SHP77 (cell line): Measurements from ENCODE around the gene FAM236C.
"Not testable (repeated sequence)": the region's sequence is repeated elsewhere in the genome, so short reads cannot be mapped to it uniquely, and the experiment has no call there.

Experiments used
- DNase-seq, 2 experiments: peaks; one replicate each; lab custom pipeline; 2025; lab: John Stamatoyannopoulos, UW

The FAM236C gene

DNA sequence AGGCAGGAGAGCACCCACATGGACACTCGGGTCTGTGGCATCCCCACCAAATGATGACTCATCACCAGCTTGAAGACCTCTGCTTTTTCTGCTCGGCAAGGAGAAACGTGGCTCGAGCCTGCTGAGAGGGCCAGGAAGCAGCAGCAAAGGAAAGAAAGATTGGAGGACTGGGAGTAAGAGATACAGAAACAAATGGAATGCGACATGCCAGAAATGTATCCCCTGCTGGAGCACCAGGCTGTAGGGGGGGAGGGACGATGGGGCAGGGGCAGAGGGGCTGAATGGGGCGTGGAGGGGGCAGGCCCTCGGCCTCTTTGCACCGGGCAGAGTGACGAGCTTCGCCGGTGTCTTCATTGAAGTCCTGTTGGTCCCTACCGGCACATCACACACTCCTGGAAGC, at the start of gene FAM236C:
TSS of gene FAM236C (plus strand) at position 301 of the 400 bp plus-strand sequence. CDS start 100 bp downstream, outside the sequence.
- not testable (repeated sequence) for DNase-seq

DNA sequence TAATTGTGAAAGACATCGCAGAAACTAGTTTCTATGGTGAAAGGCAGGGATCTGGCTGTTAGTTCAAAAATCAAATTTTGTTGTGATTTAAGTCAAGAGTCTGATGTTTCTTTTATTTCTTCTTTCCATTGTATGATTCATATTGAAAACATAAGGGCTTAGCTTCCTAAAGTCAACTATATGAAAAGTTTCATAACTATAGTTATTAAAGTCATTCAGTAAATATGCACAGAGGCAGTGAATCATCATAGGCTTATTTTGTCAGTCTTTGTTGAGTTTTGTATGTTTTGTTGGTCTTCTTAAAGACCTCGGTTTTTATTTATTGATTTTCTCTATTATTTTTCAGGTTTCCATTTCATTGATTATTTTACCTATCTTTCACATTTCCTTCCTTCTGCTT, 29.5 kb upstream of the FAM236C start:
- not testable (repeated sequence) for DNase-seq

DNA sequence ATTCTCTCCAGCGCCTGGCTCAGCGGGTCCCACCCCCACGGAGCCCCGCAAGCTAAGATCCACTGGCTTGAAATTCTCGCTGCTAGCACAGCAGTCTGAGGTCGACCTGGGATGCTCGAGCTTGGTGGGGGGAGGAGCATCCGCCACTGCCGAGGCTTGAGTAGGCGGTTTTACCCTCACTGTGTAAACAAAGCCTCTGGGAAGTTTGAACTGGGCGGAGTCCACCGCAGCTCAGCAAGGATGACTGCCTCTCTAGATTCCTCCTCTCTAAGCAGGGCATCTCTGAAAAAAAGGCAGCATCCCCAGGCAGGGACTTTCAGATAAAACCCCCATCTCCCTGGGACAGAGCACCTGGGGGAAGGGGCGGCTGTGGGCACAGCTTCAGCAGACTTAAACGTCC, 22.7 kb upstream of the FAM236C start:
- not testable (repeated sequence) for DNase-seq

DNA sequence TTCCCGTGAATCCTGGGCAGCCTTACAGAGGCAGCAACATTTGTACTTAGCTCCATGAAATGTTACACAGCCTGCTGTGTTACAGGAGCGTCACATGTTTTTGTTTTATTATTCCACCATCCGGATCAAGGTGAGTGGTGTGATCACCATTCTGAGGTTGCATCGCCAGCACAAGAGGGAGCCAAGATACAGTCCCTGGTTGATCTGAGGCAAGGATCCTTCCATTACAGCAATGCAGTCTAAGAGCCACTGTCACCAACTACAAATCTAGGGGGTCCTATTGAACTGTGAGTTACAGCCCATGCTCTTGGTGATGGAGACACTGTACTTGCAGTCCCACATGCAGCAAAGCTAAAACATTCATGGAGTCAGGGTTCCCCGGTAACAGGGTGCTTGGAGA, 3.7 kb downstream of the FAM236C start:
- not testable (repeated sequence) for DNase-seq

DNA sequence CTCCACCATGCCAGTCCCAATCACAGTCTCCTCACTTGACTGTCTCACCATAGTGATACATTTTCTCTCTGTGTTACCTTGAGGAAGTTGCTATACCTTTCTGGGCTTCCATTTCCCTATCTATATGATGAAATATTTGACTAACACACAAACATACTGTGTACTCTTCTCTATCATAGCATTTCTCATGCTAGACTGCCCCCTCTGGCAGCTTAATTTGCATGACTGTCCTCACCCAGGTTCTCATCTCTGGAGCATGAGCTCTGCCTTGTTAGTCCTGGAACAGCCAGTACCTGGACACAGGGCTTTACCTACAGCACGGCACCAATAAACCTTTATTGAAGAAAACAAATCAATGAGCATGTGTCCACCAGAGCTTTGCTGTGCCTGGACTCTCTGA, 19.9 kb downstream of the FAM236C start:
- not testable (repeated sequence) for DNase-seq

DNA sequence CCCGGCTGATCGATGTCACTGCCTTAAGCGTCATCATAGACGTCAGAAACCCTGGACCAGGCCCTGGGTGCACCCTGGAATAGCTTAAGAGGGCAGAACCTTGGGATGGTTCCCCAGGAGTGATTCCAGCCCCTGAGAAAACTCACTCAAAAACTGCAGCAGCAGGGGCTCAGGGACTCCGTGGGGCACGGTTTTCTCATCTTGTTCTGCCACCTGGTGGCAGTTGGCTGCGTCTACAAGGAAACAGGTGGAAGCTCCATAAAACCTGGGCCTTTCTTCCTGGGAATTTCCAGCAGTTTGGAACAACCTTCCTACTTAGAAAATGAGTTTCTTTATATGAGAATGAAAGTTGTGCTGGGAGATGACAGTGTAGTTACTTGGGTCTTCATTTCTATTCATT, 24.0 kb downstream of the FAM236C start:
- DNase-seq: not testable (repeated sequence)

DNA sequence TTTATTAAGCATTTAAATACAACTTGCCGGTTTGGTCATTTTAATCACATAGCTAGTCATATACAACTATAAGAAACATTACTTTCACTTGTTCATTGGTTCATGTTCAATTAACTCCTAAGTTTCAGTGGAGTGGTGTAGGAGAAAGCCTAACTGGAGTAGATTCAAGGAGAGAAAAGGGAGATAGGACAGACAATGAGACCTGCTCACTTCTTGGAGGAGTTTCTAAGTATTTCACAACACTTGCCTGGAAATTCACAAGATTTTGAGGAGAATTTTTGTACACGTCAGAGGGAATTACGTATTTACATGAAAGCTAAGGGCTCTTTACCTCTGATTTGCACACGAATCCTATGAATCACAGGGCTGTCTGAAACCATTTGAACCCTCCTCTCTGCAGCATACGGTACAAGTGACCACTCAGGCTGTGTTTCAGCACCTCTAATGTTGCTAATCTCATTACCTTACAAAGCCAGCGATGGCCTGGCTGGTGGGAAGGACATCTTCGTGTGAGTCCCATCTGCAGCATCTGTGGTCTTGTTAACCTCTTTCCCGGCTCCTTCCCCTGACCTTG, 24.6 kb downstream of the FAM236C start:
- not testable (repeated sequence) for DNase-seq

DNA sequence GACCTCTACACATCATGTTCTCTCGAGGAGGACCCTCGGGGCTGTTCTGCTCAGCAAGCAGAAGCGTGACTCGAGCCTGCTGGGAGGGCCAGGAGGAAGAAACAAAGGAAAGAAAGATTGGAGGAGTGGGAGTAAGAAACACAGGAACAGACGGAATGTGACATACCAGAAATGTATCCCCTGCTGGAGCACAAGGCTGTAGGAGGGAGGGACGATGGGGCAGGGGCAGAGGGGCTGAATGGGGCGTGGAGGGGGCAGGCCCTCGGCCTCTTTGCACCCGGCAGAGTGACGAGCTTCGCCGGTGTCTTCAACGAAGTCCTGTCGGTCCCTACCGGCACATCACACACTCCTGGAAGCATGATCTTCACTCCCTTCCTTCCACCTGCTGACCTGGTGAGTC, 25.5 kb downstream of the FAM236C start, which contains the start of gene FAM236A:
TSS of gene FAM236A (plus strand) at position 301 of the 400 bp plus-strand sequence. CDS start at position 358, 57 bp downstream.
- DNase-seq: not testable (repeated sequence)

DNA sequence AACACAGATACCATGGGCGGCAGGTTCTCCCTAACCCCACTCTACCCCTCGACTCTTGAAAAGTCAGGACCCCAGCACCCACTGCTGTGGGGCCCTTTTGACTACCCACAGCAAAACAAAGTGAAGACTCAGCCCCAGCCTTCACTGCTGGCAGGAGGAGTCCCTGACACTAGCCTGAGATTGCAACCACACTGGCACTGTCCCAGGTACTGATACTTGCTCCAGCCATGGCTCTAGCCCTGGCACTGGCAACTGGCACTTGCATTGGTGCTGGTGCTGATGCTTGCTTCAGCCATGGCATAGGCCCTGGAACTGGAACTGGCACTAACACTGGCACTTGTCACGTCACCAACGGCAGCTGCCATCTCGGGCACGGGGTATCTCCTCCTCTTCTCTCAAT, 29.9 kb downstream of the FAM236C start:
- not testable (repeated sequence) for DNase-seq

DNA sequence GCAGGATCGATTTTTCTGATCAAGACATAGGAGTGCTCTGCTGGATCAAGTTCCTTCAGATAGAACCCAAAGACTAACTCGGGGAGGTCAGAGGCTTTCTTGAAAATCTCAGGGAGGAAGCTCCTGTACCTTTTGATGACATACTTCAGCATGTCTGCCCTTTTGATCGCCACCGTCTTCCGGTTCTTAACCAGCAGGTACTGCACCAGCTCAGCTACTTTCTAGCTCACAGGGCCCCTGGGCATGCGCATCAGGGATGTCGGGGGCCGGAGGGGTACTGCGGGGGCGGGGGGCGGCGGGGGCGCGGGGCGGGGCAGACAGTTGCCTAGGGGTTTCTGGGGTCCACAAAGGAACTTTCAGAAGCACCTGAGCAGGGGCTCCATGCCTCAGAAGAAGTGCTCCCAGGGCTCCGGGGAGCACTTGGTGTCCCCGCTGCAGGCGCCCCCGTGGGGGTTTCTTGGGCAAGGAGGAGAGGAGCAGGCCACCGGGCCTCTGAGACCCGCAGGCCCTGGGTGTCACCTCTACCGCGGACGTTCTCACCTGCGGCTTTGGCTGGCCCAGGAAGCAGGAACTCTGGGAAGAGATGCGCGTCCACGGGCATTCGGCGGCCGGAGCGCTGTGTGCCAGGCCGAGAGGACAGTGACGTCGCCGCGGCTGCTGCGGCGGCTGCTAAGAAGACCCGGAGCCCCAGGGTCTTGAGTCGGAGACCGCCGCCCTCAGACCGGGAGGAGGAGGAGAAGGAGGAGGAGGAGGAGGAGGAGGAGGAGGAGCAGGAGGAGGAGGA, 30.8 kb downstream of the FAM236C start:
- DNase-seq: not testable (repeated sequence)

DNA sequence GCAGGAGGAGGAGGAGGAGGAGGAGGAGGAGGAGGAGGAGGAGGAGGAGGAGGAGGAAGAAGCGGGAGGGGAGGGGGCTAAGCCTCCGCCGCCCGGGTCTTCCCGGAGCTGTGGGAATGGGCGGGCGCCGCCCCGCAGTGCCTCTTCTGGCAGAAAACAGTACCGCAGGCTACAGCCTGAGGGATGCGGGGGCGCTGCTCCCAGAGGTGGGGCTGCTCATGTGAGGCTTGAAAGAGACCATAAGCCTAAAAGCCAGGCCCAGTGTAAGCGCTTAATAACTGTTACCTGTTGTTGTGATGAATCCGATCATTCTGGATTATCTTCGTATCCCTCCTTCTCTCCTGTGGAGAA, 31.4 kb downstream of the FAM236C start, which contains the start of gene DMRTC1:
TSS of gene DMRTC1 (minus strand) at position 19 of the 351 bp plus-strand sequence. CDS start 68,143 bp downstream, outside the sequence.
- not testable (repeated sequence) for DNase-seq

DNA sequence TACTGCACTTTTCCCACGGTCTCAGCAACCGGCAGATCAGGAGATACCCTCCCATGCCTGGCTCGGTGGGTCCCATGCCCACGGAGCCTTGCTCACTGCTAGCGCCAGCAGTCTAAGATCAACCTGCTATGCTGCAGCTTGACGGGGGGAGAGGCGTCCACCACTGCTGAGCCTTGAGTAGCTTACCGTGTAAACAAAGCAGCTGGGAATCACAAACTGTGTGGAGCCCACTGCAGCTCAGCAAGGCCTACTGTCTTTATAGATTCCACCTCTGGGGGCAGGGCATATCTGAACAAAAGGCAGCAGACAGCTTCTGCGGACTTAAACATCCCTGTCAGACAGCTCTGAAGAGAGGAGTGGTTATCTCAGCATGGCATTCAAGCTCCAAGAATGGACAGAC, 47.6 kb downstream of the FAM236C start:
- not testable (repeated sequence) for DNase-seq
